GM18909 (cell line): ENCODE measurements around the gene USP47.

Experiments
- ATAC-seq: cut with Tn5 transposase; IDR thresholded peaks from one replicate; pipeline ENCODE4 v1.9.1; 2021; ENCODE audit warnings: mild to moderate bottlenecking; ENCODE audit not compliant: unreplicated experiment, poor library complexity

USP47 gene

GRCh38 chr11:11964774-11965150 is 123.0 kb downstream of the USP47 start:
- no peak for ATAC-seq

- no peak for ATAC-seq
These were observed 123.4 kb downstream of the USP47 start for GRCh38 chr11:11965192-11965591.

- no peak for ATAC-seq
These were observed 124.0 kb downstream of the USP47 start for GRCh38 chr11:11965656-11966353.

- ATAC-seq, result no peak
These were observed 124.6 kb downstream of the USP47 start for GRCh38 chr11:11966354-11966741.

GRCh38 chr11:11966826-11967668 is 125.3 kb downstream of the USP47 start:
- peak; percentile 97 for ATAC-seq

GRCh38 chr11:11967669-11968510 is 126.1 kb downstream of the USP47 start:
- no peak for ATAC-seq

- no peak for ATAC-seq
These were observed 126.9 kb downstream of the USP47 start for GRCh38 chr11:11968511-11969280.

GRCh38 chr11:11969380-11970215 is 127.8 kb downstream of the USP47 start:
- ATAC-seq, result no peak

- ATAC-seq, result no peak
These were observed 128.8 kb downstream of the USP47 start for GRCh38 chr11:11970556-11970955.

GRCh38 chr11:11971906-11972547 is 130.3 kb downstream of the USP47 start:
- ATAC-seq, result no peak

- ATAC-seq, result no peak
These were observed 131.1 kb downstream of the USP47 start for GRCh38 chr11:11972730-11973341.

- ATAC-seq, result no peak
These were observed 131.6 kb downstream of the USP47 start for GRCh38 chr11:11973361-11973800.

GRCh38 chr11:11973866-11974265 is 132.1 kb downstream of the USP47 start:
- no peak for ATAC-seq

GRCh38 chr11:11975201-11976092 is 133.7 kb downstream of the USP47 start:
- ATAC-seq, result no peak

- no peak for ATAC-seq
These were observed 134.8 kb downstream of the USP47 start for GRCh38 chr11:11976481-11977127.

- ATAC-seq, result no peak
These were observed 135.6 kb downstream of the USP47 start for GRCh38 chr11:11977206-11977938.
